Measurements from ENCODE around the gene PURB.
"Not testable (repeated sequence)": the region's sequence is repeated elsewhere in the genome, so short reads cannot be mapped to it uniquely, and the experiment has no call there.

Gene PURB

GRCh38 chr7:44849259-44849884, 36.0 kb downstream of the PURB start:
- no peak for DNase-seq (ENCODE audit: low read depth)
- no peak overlapping the region for H3K4me3 ChIP-seq (ENCODE audit: low read length)
- no peak for TF ChIP-seq CTCF (conservative IDR thresholded peaks at IDR 0.05; ENCODE audit: low read depth, low read length)

- TF ChIP-seq CTCF (conservative IDR thresholded peaks at IDR 0.05; ENCODE audit: low read depth, low read length) = no peak
- peak; percentile 99 for DNase-seq (ENCODE audit: low read depth)
- peak within 1 kb of the TSS; percentile 94 for H3K4me3 ChIP-seq (ENCODE audit: low read length)
Observed at GRCh38 chr7:44847920-44848634, 37.3 kb downstream of the PURB start, which contains the start of gene H2AZ2. Gene H2AZ2, minus strand, starts transcription at chr7:44848087. Its CDS starts 116 bp downstream, at chr7:44847971.

GRCh38 chr7:44847509-44847919, 37.8 kb downstream of the PURB start:
- peak overlapping the region; percentile 94 for H3K4me3 ChIP-seq (ENCODE audit: low read length)
- TF ChIP-seq CTCF (conservative IDR thresholded peaks at IDR 0.05; ENCODE audit: low read depth, low read length) = peak; percentile 75
- DNase-seq (ENCODE audit: low read depth) = peak; percentile 44

- no peak for TF ChIP-seq CTCF (conservative IDR thresholded peaks at IDR 0.05; ENCODE audit: low read depth, low read length)
- no peak for DNase-seq (ENCODE audit: low read depth)
- H3K4me3 ChIP-seq (ENCODE audit: low read length) = peak overlapping the region; percentile 94
Observed at GRCh38 chr7:44846816-44847508, 38.4 kb downstream of the PURB start.

GRCh38 chr7:44846390-44846789, 38.9 kb downstream of the PURB start:
- not testable (repeated sequence) for DNase-seq (ENCODE audit: low read depth)

GRCh38 chr7:44845451-44845850, 39.9 kb downstream of the PURB start:
- no peak overlapping the region for H3K4me3 ChIP-seq (ENCODE audit: low read length)
- DNase-seq (ENCODE audit: low read depth) = no peak
- TF ChIP-seq CTCF (conservative IDR thresholded peaks at IDR 0.05; ENCODE audit: low read depth, low read length) = no peak

More at GRCh38 chr7:44846390-44846789, 38.9 kb downstream of the PURB start:
- H3K4me3 ChIP-seq (ENCODE audit: low read length) = peak overlapping the region; percentile 94

- H3K4me3 ChIP-seq (ENCODE audit: low read length); DNase-seq (ENCODE audit: low read depth): not testable (repeated sequence)
Observed at GRCh38 chr7:44843440-44843839, 41.9 kb downstream of the PURB start.

- not testable (repeated sequence) for H3K4me3 ChIP-seq (ENCODE audit: low read length); DNase-seq (ENCODE audit: low read depth)
Observed at GRCh38 chr7:44842675-44843074, 42.7 kb downstream of the PURB start.

Measured in retinal pigment epithelial cell (primary cell).